PFSK-1 (cell line): Measurements from ENCODE around the gene HSPB1.

Experiments used
- FOXP2 ChIP-seq: optimal IDR thresholded peaks from 2 replicates; pipeline ENCODE3; 2011; ENCODE audit warnings: borderline replicate concordance, control low read depth, inconsistent platforms; ENCODE audit not compliant: insufficient read depth; ENCODE audit errors: extremely low read length, extremely low read depth
- POLR2AphosphoS5 ChIP-seq: IDR thresholded peaks from 2 replicates; pipeline ENCODE4 v1.6.1; 2012; ENCODE audit warnings: low read depth, mild to moderate bottlenecking, control low read depth, low read length, moderate library complexity
- REST ChIP-seq, 2 experiments: IDR thresholded peaks; 2 replicates each; pipeline versions ENCODE4 v1.6.1 to v1.8.0; 2011 to 2012; ENCODE audit warnings: low read depth in 2 of 2, low read length in 2 of 2, control low read depth in 1 of 2, inconsistent platforms in 1 of 2, mild to moderate bottlenecking in 1 of 2, moderate library complexity in 1 of 2; ENCODE audit not compliant: insufficient read depth in 1 of 2
- SIN3A ChIP-seq: IDR thresholded peaks from 2 replicates; pipeline ENCODE4 v1.6.1; 2012; ENCODE audit warnings: mild to moderate bottlenecking, low read length, moderate library complexity, borderline replicate concordance; ENCODE audit not compliant: insufficient read depth
- TAF1 ChIP-seq: IDR thresholded peaks from 2 replicates; pipeline ENCODE4 v1.6.1; 2012; ENCODE audit warnings: low read length, control low read depth, borderline replicate concordance; ENCODE audit not compliant: insufficient read depth

The HSPB1 gene

GRCh38 chr7:76337147-76337546 lies 34.7 kb downstream of the HSPB1 start:
- TF ChIP-seq FOXP2 (no peak), POLR2AphosphoS5 (no peak), REST (IDR thresholded peaks at IDR 0.05; ENCODE audit: insufficient read depth in 1 of 2, low read depth in 2 of 2, low read length in 2 of 2) (no peak), TAF1 (no peak), SIN3A (no peak)

GRCh38 chr7:76338298-76339084 lies 36.0 kb downstream of the HSPB1 start:
- TF ChIP-seq FOXP2 (no peak), TAF1 (no peak), SIN3A (no peak)

- TF ChIP-seq REST (IDR thresholded peaks at IDR 0.05; ENCODE audit: insufficient read depth in 1 of 2, low read depth in 2 of 2, low read length in 2 of 2), result no peak
- no peak for TF ChIP-seq TAF1
- no peak for TF ChIP-seq SIN3A
- no peak for TF ChIP-seq FOXP2
- no peak for TF ChIP-seq POLR2AphosphoS5
Observed at GRCh38 chr7:76340617-76341131, 38.2 kb downstream of the HSPB1 start.

GRCh38 chr7:76342222-76342621 lies 39.7 kb downstream of the HSPB1 start:
- TF ChIP-seq FOXP2, result no peak
- no peak for TF ChIP-seq SIN3A
- no peak for TF ChIP-seq POLR2AphosphoS5
- TF ChIP-seq TAF1, result no peak
- no peak for TF ChIP-seq REST (IDR thresholded peaks at IDR 0.05; ENCODE audit: insufficient read depth in 1 of 2, low read depth in 2 of 2, low read length in 2 of 2)

- TF ChIP-seq TAF1 (no peak), REST (IDR thresholded peaks at IDR 0.05; ENCODE audit: insufficient read depth in 1 of 2, low read depth in 2 of 2, low read length in 2 of 2) (no peak), POLR2AphosphoS5 (no peak), SIN3A (no peak), FOXP2 (no peak)
Observed at GRCh38 chr7:76343294-76343930, 40.9 kb downstream of the HSPB1 start.
